ENCODE results near the gene VAV2.
"Not testable (repeated sequence)": the region's sequence is repeated elsewhere in the genome, so short reads cannot be mapped to it uniquely, and the experiment has no call there.

VAV2 gene

GRCh38 chr9:133968428-133968827, 23.7 kb downstream of the VAV2 start:
- no peak for DNase-seq

- DNase-seq, result no peak
Observed at GRCh38 chr9:133967024-133967741, 24.9 kb downstream of the VAV2 start.

- no peak for DNase-seq
Observed at GRCh38 chr9:133964463-133964862, 27.7 kb downstream of the VAV2 start.

GRCh38 chr9:133963166-133963565, 29.0 kb downstream of the VAV2 start:
- DNase-seq, result no peak

GRCh38 chr9:133962341-133962740, 29.8 kb downstream of the VAV2 start:
- no peak for DNase-seq

GRCh38 chr9:133961226-133962165, 30.6 kb downstream of the VAV2 start:
- no peak for DNase-seq

- no peak for DNase-seq
Observed at GRCh38 chr9:133960568-133961129, 31.5 kb downstream of the VAV2 start.

GRCh38 chr9:133959966-133960567, 32.1 kb downstream of the VAV2 start:
- DNase-seq, result no peak

GRCh38 chr9:133959171-133959570, 33.0 kb downstream of the VAV2 start:
- no peak for DNase-seq

GRCh38 chr9:133958756-133959155, 33.4 kb downstream of the VAV2 start:
- no peak for DNase-seq

- not testable (repeated sequence) for DNase-seq
Observed at GRCh38 chr9:133957772-133958171, 34.4 kb downstream of the VAV2 start.

GRCh38 chr9:133957328-133957727, 34.8 kb downstream of the VAV2 start:
- DNase-seq, result no peak

GRCh38 chr9:133956520-133957076, 35.5 kb downstream of the VAV2 start:
- no peak for DNase-seq

- no peak for DNase-seq
Observed at GRCh38 chr9:133955821-133956411, 36.2 kb downstream of the VAV2 start.

- DNase-seq, result no peak
Observed at GRCh38 chr9:133954862-133955529, 37.1 kb downstream of the VAV2 start.

- no peak for DNase-seq
Observed at GRCh38 chr9:133953976-133954709, 38.0 kb downstream of the VAV2 start.

- DNase-seq, result no peak
Observed at GRCh38 chr9:133953621-133953975, 38.5 kb downstream of the VAV2 start.

- no peak for DNase-seq
Observed at GRCh38 chr9:133952598-133953550, 39.2 kb downstream of the VAV2 start.

GRCh38 chr9:133951265-133951664, 40.9 kb downstream of the VAV2 start:
- no peak for DNase-seq

GRCh38 chr9:133950629-133951111, 41.5 kb downstream of the VAV2 start:
- DNase-seq, result no peak
